Activated naive CD8-positive, alpha-beta T cell treated with anti-CD3 and anti-CD28 coated beads, Interleukin-2, amount 10 ng/mL, durations not matched to agents 7 days and 5 days (primary cell): ENCODE measurements around the gene ZBTB44. TPM values are rescaled to one million over a fixed set of nuclear protein-coding genes. Genes with fewer than 3 reads are reported as not detected.

Experiments used
- total RNA-seq, 2 experiments: library from RNA; stranded (reverse); gene quantifications; one replicate each; pipeline ENCODE4 v1.2.3, GENCODE V29; 2021

Gene ZBTB44
- total RNA-seq, 2 experiments from 2014 or later = 53.9 to 60.7 TPM

Other genes starting within 250 kb of the ZBTB44 start
- 10 to 100 TPM; 26.1 to 31.5 TPM for gene APLP2, start 245.0 kb downstream of the ZBTB44 start, total RNA-seq
- under 1 TPM; 0.51 to 0.67 TPM for gene ST14, start 155.1 kb downstream of the ZBTB44 start, total RNA-seq
- gene ADAMTS8, start 113.7 kb upstream of the ZBTB44 start, total RNA-seq = not detected
- gene ADAMTS15, start 133.7 kb upstream of the ZBTB44 start, total RNA-seq = under 1 TPM; 0.08 to 0.11 TPM